GM12878 (cell line): ENCODE data around the gene SLC25A42. TPM values are rescaled to one million over a fixed set of nuclear protein-coding genes. Genes with fewer than 3 reads are reported as not detected.

ENCODE experiments used
- ATAC-seq: fragments of 200-7000 bp; cut with Tn5 transposase; 3 replicates; pipeline ENCODE4 v1.9.1; 2020; ENCODE audit warnings: mild to moderate bottlenecking, moderate library complexity
- BruUV-seq: library from RNA; stranded (reverse); fragments of 400-500 nt; replicated peaks from 2 replicates; lab custom pipeline; 2021; lab: Mats Ljungman, UMichigan
- CTCF ChIA-PET: fragments of 300-600 bp; sonication (Branson Sonifier 250); formaldehyde crosslinking; extraction: SDS; loops from one replicate; lab custom pipeline; 2021; ENCODE audit warnings: inconsistent platforms; lab: Yijun Ruan, JAX
- POLR2A ChIA-PET: fragments of 350-600 bp; formaldehyde crosslinking; extraction: SDS; loops from one replicate; lab custom pipeline; 2021; ENCODE audit warnings: inconsistent platforms; lab: Charles Lee
- RAD21 ChIA-PET: fragments of 300-600 bp; sonication (Branson Sonifier 250); formaldehyde crosslinking; loops from one replicate; lab custom pipeline; 2023; ENCODE audit warnings: antibody characterized with exemption; ENCODE audit not compliant: unreplicated experiment; lab: Charles Lee
- SMC1A ChIA-PET: fragments of 300-600 bp; sonication (Branson Sonifier 250); formaldehyde crosslinking; loops from one replicate; lab custom pipeline; 2023; ENCODE audit not compliant: unreplicated experiment, uncharacterized antibody; lab: Charles Lee
- DNase-seq: peaks from one replicate; pipeline ENCODE4 v3.0.0-alpha.2; 2011; ENCODE audit warnings: low read depth, low spot score
- FAIRE-seq: peaks from 3 replicates; lab custom pipeline; 2011; peaks lifted over from hg19 to GRCh38; lab: Jason Lieb, UNC
- H2AFZ ChIP-seq: 2 replicates; pipeline ENCODE4 v1.6.0; 2011; ENCODE audit warnings: low read depth, low read length, control low read depth; ENCODE audit not compliant: control insufficient read depth
- H3K27ac ChIP-seq: 2 replicates; pipeline ENCODE4 v1.5.1; 2011; ENCODE audit warnings: control low read depth; ENCODE audit not compliant: control insufficient read depth, insufficient read depth
- H3K27me3 ChIP-seq, 2 experiments: replicated peaks in 1 of 2; 2 replicates each; pipeline versions ENCODE4 v1.6.0 to v1.6.1; 2011; ENCODE audit warnings: low read length in 1 of 2; ENCODE audit not compliant: control insufficient read depth in 2 of 2, insufficient read depth in 2 of 2
- H3K36me3 ChIP-seq, 2 experiments: 2 replicates each; pipeline ENCODE4 v1.5.1; 2011; ENCODE audit warnings: low read length in 1 of 2; ENCODE audit not compliant: control insufficient read depth in 2 of 2, insufficient read depth in 2 of 2
- H3K4me1 ChIP-seq: 2 replicates; pipeline ENCODE4 v1.6.1; 2011; ENCODE audit warnings: mild to moderate bottlenecking, low read length, moderate library complexity, mixed read lengths; ENCODE audit not compliant: control insufficient read depth, insufficient read depth
- H3K4me2 ChIP-seq: 2 replicates; pipeline ENCODE4 v1.6.0; 2011; ENCODE audit warnings: control low read depth; ENCODE audit not compliant: control insufficient read depth, insufficient read depth
- H3K4me3 ChIP-seq: fragments of 200-600 bp; sonication (generic); 2 replicates; pipeline ENCODE4 v1.5.1; 2016
- H3K79me2 ChIP-seq: 2 replicates; pipeline ENCODE4 v1.6.0; 2011; ENCODE audit warnings: low read length; ENCODE audit not compliant: control insufficient read depth, insufficient read depth
- H3K9ac ChIP-seq: 2 replicates; pipeline ENCODE4 v1.8.0; 2011; ENCODE audit warnings: low read length, control low read depth, mixed read lengths; ENCODE audit not compliant: control insufficient read depth, insufficient read depth
- H3K9me3 ChIP-seq: replicated peaks from 3 replicates; pipeline ENCODE4 v1.5.1; 2011; ENCODE audit warnings: mild to moderate bottlenecking, low read length; ENCODE audit not compliant: control insufficient read depth, insufficient read depth
- H4K20me1 ChIP-seq: 2 replicates; pipeline ENCODE4 v1.6.0; 2011; ENCODE audit not compliant: control insufficient read depth, insufficient read depth
- E2F8 ChIP-seq: fragments of 450-650 bp; IDR thresholded peaks from 2 replicates; pipeline ENCODE4 v1.6.1; 2018; ENCODE audit warnings: mild to moderate bottlenecking, low read depth, moderate library complexity; ENCODE audit not compliant: partially characterized antibody
- IRF3 ChIP-seq: fragments of 450-650 bp; IDR thresholded peaks from 2 replicates; pipeline ENCODE4 v1.6.1; 2014; ENCODE audit warnings: mild to moderate bottlenecking
- NFXL1 ChIP-seq: fragments of 450-650 bp; IDR thresholded peaks from 2 replicates; pipeline ENCODE4 v1.6.1; 2017; ENCODE audit warnings: antibody characterized with exemption, mild to moderate bottlenecking, borderline replicate concordance
- NKRF ChIP-seq: fragments of 450-650 bp; conservative IDR thresholded peaks from 2 replicates; pipeline ENCODE4 v1.6.1; 2017; ENCODE audit warnings: mild to moderate bottlenecking, moderate library complexity
- POLR2A ChIP-seq: IDR thresholded peaks from 2 replicates; pipeline ENCODE4 v1.6.1; 2011; ENCODE audit warnings: low read depth, mild to moderate bottlenecking, low read length
- RAD21 ChIP-seq: IDR thresholded peaks from 2 replicates; pipeline ENCODE4 v1.6.1; 2011; ENCODE audit warnings: mild to moderate bottlenecking, low read depth, low read length, moderate library complexity; ENCODE audit not compliant: insufficient read depth
- TAF1 ChIP-seq: IDR thresholded peaks from 2 replicates; pipeline ENCODE4 v1.6.1; 2011; ENCODE audit warnings: mild to moderate bottlenecking, low read depth, low read length, borderline replicate concordance
- TBL1XR1 ChIP-seq: IDR thresholded peaks from 2 replicates; pipeline ENCODE4 v1.6.1; 2012; ENCODE audit warnings: low read depth, low read length, improper control_type of control experiment
- WGBS: methylation state at CpG from one replicate; pipeline ENCODE4 v1.1.6; 2016; ENCODE audit warnings: low lambda C conversion rate; ENCODE audit not compliant: insufficient replicate concordance, insufficient coverage; ENCODE audit errors: missing lambda C conversion rate; 5-methylcytosine and 5-hydroxymethylcytosine counted together
- in situ Hi-C: fragments of 300-500 bp; cut with MboI; formaldehyde crosslinking; loops from 9 replicates; pipeline ENCODE4 v1.14.3; 2018; ENCODE audit warnings: mixed read lengths
- intact Hi-C: fragments of 100-400 bp; cut with micrococcal nuclease; formaldehyde crosslinking; loops from one replicate; pipeline ENCODE4 v1.14.2; 2022; ENCODE audit not compliant: unreplicated experiment
- polyA plus RNA-seq, 11 experiments: library from polyadenylated mRNA; depleted of rRNA in 4 of 11; unstranded in 6 of 11; stranded (reverse) in 5 of 11; fragments of >200 nt; fragmentation: Nextera tagmentation in 4 of 11; fragmentation: Illumina TruSeq in 1 of 11; extraction: Ambion mirVana in 4 of 11; extraction: Trizol in 1 of 11; gene quantifications; 1 replicate in 1 of 11; 2 replicates in 10 of 11; pipeline versions ENCODE4 v1.2.1 to v1.2.3, GENCODE V29; 2011 to 2016; ENCODE audit warnings: inconsistent platforms in 2 of 11, missing spikeins in 2 of 11, low read depth in 1 of 11
- total RNA-seq, 4 experiments: library from RNA; depleted of rRNA in 3 of 4; stranded (reverse); fragments of >200 nt in 3 of 4; fragmentation: Illumina TruSeq in 1 of 4; extraction: Trizol in 1 of 4; gene quantifications; 2 replicates each; pipeline versions ENCODE4 v1.2.1 to v1.2.3, GENCODE V29; 2013 to 2021

Gene SLC25A42
- total and polyA plus RNA-seq, 10 of the 15 experiments (the other 5 are each of a cell fraction or from before 2014, with no cell fraction given), result 0.24 to 19.2 (median 9.6) TPM

- H3K79me2 ChIP-seq, result no peaks in the 10 kb centered on the region
- CTCF ChIA-PET, result interaction anchor here (1.0 kb wide), 1 partner anchor 57 kb away, joined by 3 read pairs; no protein-coding TSS in a partner anchor
- intact Hi-C loops (no loop called here), in situ Hi-C loops (no loop called here)
- H3K9ac ChIP-seq, result no peak overlapping the region
- no peak overlapping the region for H3K4me2 ChIP-seq
- DNase-seq (no peak), ATAC-seq (no peak), FAIRE-seq (no peak)
- no peak overlapping the region for H3K4me3 ChIP-seq
- TF ChIP-seq NKRF, result no peak
- H4K20me1 ChIP-seq, result no peaks in the 10 kb centered on the region
- H3K27me3 ChIP-seq, result no peaks in the 10 kb centered on the region
- no peaks in the 10 kb centered on the region for H3K4me1 ChIP-seq
- no TSS peak for BruUV-seq
- H2AFZ ChIP-seq, result no peak overlapping the region
- H3K27ac ChIP-seq, result no peak overlapping the region
- H3K9me3 ChIP-seq, result no peaks in the 10 kb centered on the region
- POLR2A ChIA-PET, result no interaction called here
- 81% methylated on average over 9 of the region's 9 CpGs for WGBS
- no peaks in the 10 kb centered on the region for H3K36me3 ChIP-seq
- RAD21 ChIA-PET, result no interaction called here
- SMC1A ChIA-PET, result no interaction called here
These were observed 45.8 kb downstream of the SLC25A42 start for GRCh38 chr19:19109601-19110000.

- no peak overlapping the region for H3K4me3 ChIP-seq
- H3K36me3 ChIP-seq, result no peaks in the 10 kb centered on the region
- POLR2A ChIA-PET, result interaction anchor here (0.6 kb wide), 1 partner anchor 108 kb away, joined by 3 read pairs; no protein-coding TSS in a partner anchor
- no peak overlapping the region for H2AFZ ChIP-seq
- H3K9me3 ChIP-seq, result no peaks in the 10 kb centered on the region
- H3K9ac ChIP-seq, result no peak overlapping the region
- no peaks in the 10 kb centered on the region for H3K79me2 ChIP-seq
- BruUV-seq, result no TSS peak
- RAD21 ChIA-PET, result no interaction called here
- ATAC-seq (peak; percentile 55), FAIRE-seq (no peak), DNase-seq (no peak)
- H3K4me2 ChIP-seq, result no peak overlapping the region
- intact Hi-C loops, result loop anchor here (5.0 kb wide), 1 partner anchor 58 kb away; no protein-coding TSS in a partner anchor
- CTCF ChIA-PET, result no interaction called here
- SMC1A ChIA-PET, result no interaction called here
- H3K27ac ChIP-seq, result no peak overlapping the region
- H3K4me1 ChIP-seq, result no peaks in the 10 kb centered on the region
- in situ Hi-C loops, result no loop called here
- no peaks in the 10 kb centered on the region for H4K20me1 ChIP-seq
- H3K27me3 ChIP-seq, result no peaks in the 10 kb centered on the region
- 44% methylated on average over 52 of the region's 66 CpGs for WGBS
- TF ChIP-seq POLR2A (no peak), TBL1XR1 (no peak), TAF1 (no peak), RAD21 (no peak), NFXL1 (no peak), IRF3 (no peak), E2F8 (no peak)
These were observed 46.8 kb downstream of the SLC25A42 start for GRCh38 chr19:19110410-19111135.
